HCEC 1CT (cell line): ENCODE data around the gene PHYH.
"Not testable (repeated sequence)": the region's sequence is repeated elsewhere in the genome, so short reads cannot be mapped to it uniquely, and the experiment has no call there.

Experiments used
- DNase-seq: peaks from one replicate; pipeline ENCODE4 v3.0.0-alpha.2; 2017

PHYH gene

GRCh38 chr10:13270877-13271551, 28.9 kb downstream of the PHYH start:
- peak; percentile 4 for DNase-seq

- DNase-seq = no peak
Measured at GRCh38 chr10:13268841-13269240, 31.0 kb downstream of the PHYH start.

GRCh38 chr10:13268310-13268709, 31.6 kb downstream of the PHYH start:
- DNase-seq = no peak

- no peak for DNase-seq
Measured at GRCh38 chr10:13263591-13263990, 36.3 kb downstream of the PHYH start.

GRCh38 chr10:13262433-13262832, 37.4 kb downstream of the PHYH start:
- no peak for DNase-seq

GRCh38 chr10:13257621-13258140, 42.2 kb downstream of the PHYH start:
- no peak for DNase-seq

GRCh38 chr10:13256627-13257026, 43.2 kb downstream of the PHYH start:
- DNase-seq = no peak

- no peak for DNase-seq
Measured at GRCh38 chr10:13253726-13254125, 46.1 kb downstream of the PHYH start.

GRCh38 chr10:13247784-13248183, 52.1 kb downstream of the PHYH start:
- no peak for DNase-seq

GRCh38 chr10:13247246-13247645, 52.6 kb downstream of the PHYH start:
- no peak for DNase-seq

GRCh38 chr10:13242260-13242659, 57.6 kb downstream of the PHYH start:
- not testable (repeated sequence) for DNase-seq

- no peak for DNase-seq
Measured at GRCh38 chr10:13241613-13242012, 58.3 kb downstream of the PHYH start.

GRCh38 chr10:13239923-13240322, 59.9 kb downstream of the PHYH start:
- DNase-seq = no peak

GRCh38 chr10:13238271-13239077, 61.4 kb downstream of the PHYH start:
- DNase-seq = no peak

GRCh38 chr10:13236638-13237037, 63.2 kb downstream of the PHYH start:
- no peak for DNase-seq

GRCh38 chr10:13234736-13235135, 65.1 kb downstream of the PHYH start:
- not testable (repeated sequence) for DNase-seq

- DNase-seq = no peak
Measured at GRCh38 chr10:13234172-13234571, 65.7 kb downstream of the PHYH start, which contains the start of gene UCMA. UCMA (minus strand) TSS chr10:13234374; CDS start chr10:13234258, 116 bp downstream.

- no peak for DNase-seq
Measured at GRCh38 chr10:13233358-13233757, 66.5 kb downstream of the PHYH start.

GRCh38 chr10:13231808-13232207, 68.1 kb downstream of the PHYH start:
- no peak for DNase-seq

GRCh38 chr10:13231190-13231589, 68.7 kb downstream of the PHYH start:
- no peak for DNase-seq
